Measurements from ENCODE around the gene PRUNE2. TPM values are rescaled to one million over a fixed set of nuclear protein-coding genes. Genes with fewer than 3 reads are reported as not detected.

The PRUNE2 gene
- total and polyA plus RNA-seq, 2 of the 13 experiments (the other 11 are each of a cell fraction or from before 2014, with no cell fraction given), result 0.02 TPM; not detected in 1

GRCh38 chr9:76810377-76810957 is 95.4 kb downstream of the PRUNE2 start (continued):
- TF ChIP-seq ZBED4 (CRISPR knock-in tag; IDR thresholded peaks at IDR 0.05; ENCODE audit: borderline replicate concordance) (no peak), STAG1 (CRISPR knock-in tag; IDR thresholded peaks at IDR 0.05) (peak; percentile 90), ZNF614 (CRISPR knock-in tag; IDR thresholded peaks at IDR 0.05; ENCODE audit: borderline replicate concordance) (no peak), NR2C2 (CRISPR knock-in tag; IDR thresholded peaks at IDR 0.05; ENCODE audit: borderline replicate concordance) (no peak), MXD3 (CRISPR knock-in tag; IDR thresholded peaks at IDR 0.05) (no peak), NFYC (CRISPR knock-in tag; IDR thresholded peaks at IDR 0.05) (no peak), ZNF446 (CRISPR knock-in tag; IDR thresholded peaks at IDR 0.05) (no peak), CREB3 (CRISPR knock-in tag; IDR thresholded peaks at IDR 0.05) (no peak), TEAD2 (CRISPR knock-in tag; IDR thresholded peaks at IDR 0.05) (no peak), RORA (CRISPR knock-in tag; IDR thresholded peaks at IDR 0.05) (no peak), ZNF567 (CRISPR knock-in tag; IDR thresholded peaks at IDR 0.05; ENCODE audit: borderline replicate concordance) (no peak), KAT2B (IDR thresholded peaks at IDR 0.05; ENCODE audit: borderline replicate concordance, low read depth, low read length) (no peak), ZNF841 (CRISPR knock-in tag; IDR thresholded peaks at IDR 0.05; ENCODE audit: borderline replicate concordance) (no peak), RERE (CRISPR knock-in tag; IDR thresholded peaks at IDR 0.05; ENCODE audit: low read depth) (no peak), HNRNPL (IDR thresholded peaks at IDR 0.05; ENCODE audit: low read depth, low read length) (no peak), DDIT3 (CRISPR knock-in tag; IDR thresholded peaks at IDR 0.05) (no peak), NR2F6 (IDR thresholded peaks at IDR 0.05) (no peak), NR2F6 (CRISPR knock-in tag; IDR thresholded peaks at IDR 0.05) (no peak), MIXL1 (CRISPR knock-in tag; IDR thresholded peaks at IDR 0.05) (peak; percentile 40; the same call in 1 of the 2 replicates), TSC22D2 (CRISPR knock-in tag; IDR thresholded peaks at IDR 0.05; ENCODE audit: borderline replicate concordance) (no peak)

Data from HepG2 (cell line).